Measurements from ENCODE around the gene ZBTB32. TPM values are rescaled to one million over a fixed set of nuclear protein-coding genes. Genes with fewer than 3 reads are reported as not detected.
A peak's percentile ranks its signal among the peaks of the same experiment; 100 is the strongest.

The ZBTB32 gene
- total and polyA plus RNA-seq, 2 experiments from 2014 or later, result 0.65 TPM; not detected in 1

DNA sequence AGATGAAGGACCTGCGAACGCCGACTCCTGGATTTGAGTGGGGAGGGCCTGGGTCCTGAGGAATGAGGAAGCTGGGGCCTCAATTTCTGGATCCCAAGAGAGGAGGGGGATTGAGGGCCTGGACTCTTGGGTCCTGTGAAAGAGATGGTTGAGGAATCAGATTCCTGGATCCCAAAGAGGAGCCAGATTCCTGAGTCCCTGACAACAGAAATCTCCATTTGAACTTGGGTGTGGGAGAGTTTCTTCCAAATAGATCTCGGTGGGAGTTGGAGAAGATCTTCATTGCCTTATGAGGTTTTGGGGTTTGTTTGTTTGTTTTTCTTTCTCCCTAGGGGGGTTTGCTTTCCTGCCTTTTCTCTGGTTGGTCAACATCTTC, 41.7 kb downstream of the ZBTB32 start:
- Mint-ChIP-seq H3K36me3 (ENCODE audit: low read depth) (peaks cover 7% of the 10 kb centered on the region), H3K4me3 (peak overlapping the region; percentile 97), H3K27ac (peak overlapping the region; percentile 100), H3K27me3 (ENCODE audit: insufficient read depth, low read depth, poor library complexity) (peaks cover 5% of the 10 kb centered on the region), H3K4me1 (peaks cover 25% of the 10 kb centered on the region), H3K9me3 (no peaks in the 10 kb centered on the region; the same call in 1 of the 3 replicates)
- Histone ChIP-seq H3K4me1 (ENCODE audit: insufficient read depth) (peaks cover 20% of the 10 kb centered on the region), H3K4me2 (peak overlapping the region; percentile 79), H3K36me3 (ENCODE audit: insufficient read depth) (no peaks in the 10 kb centered on the region), H3K4me3 (peak overlapping the region; percentile 76), H3K27ac (ENCODE audit: low read depth) (no peak overlapping the region; the same call in 1 of the 2 replicates), H3K9me2 (ENCODE audit: insufficient read depth) (no peaks in the 10 kb centered on the region), H4K20me1 (replicated peaks; ENCODE audit: insufficient read depth) (no peaks in the 10 kb centered on the region), H2AFZ (no peak overlapping the region), H3F3A (replicated peaks; ENCODE audit: low read depth) (peaks cover 10% of the 10 kb centered on the region), H3K27me3 (ENCODE audit: insufficient read depth) (no peaks in the 10 kb centered on the region), H3K79me2 (replicated peaks; ENCODE audit: insufficient read depth) (peaks cover 14% of the 10 kb centered on the region)
- no peak for TF ChIP-seq EZH2 (IDR thresholded peaks at IDR 0.05; ENCODE audit: low read depth, unreplicated experiment)
- no peak for TF ChIP-seq REST (IDR thresholded peaks at IDR 0.05; ENCODE audit: unreplicated experiment)
- DNase-seq (ENCODE audit: low spot score), result no peak
- ATAC-seq, result no peak

DNA sequence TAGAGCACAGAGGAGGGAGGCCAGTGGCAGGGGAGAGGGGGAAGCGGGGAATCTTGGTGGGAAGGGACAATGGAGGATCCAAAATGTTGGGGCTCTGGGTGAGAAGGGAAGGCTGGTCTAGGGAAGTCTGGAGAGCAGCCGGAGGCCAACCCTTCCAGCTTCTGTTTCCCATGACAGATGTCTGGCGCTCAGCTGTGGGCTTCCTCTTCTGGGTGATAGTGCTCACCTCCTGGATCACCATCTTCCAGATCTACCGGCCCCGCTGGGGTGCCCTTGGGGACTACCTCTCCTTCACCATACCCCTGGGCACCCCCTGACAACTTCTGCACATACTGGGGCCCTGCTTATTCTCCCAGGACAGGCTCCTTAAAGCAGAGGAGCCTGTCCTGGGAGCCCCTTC, 42.2 kb downstream of the ZBTB32 start:
- Histone ChIP-seq H3F3A (replicated peaks; ENCODE audit: low read depth) (peaks cover 8% of the 10 kb centered on the region), H3K4me1 (ENCODE audit: insufficient read depth) (peaks cover 18% of the 10 kb centered on the region), H3K27me3 (ENCODE audit: insufficient read depth) (no peaks in the 10 kb centered on the region), H3K4me3 (peak overlapping the region; percentile 76), H3K79me2 (replicated peaks; ENCODE audit: insufficient read depth) (peaks cover 14% of the 10 kb centered on the region), H2AFZ (no peak overlapping the region), H3K36me3 (ENCODE audit: insufficient read depth) (no peaks in the 10 kb centered on the region), H4K20me1 (replicated peaks; ENCODE audit: insufficient read depth) (no peaks in the 10 kb centered on the region), H3K4me2 (peak overlapping the region; percentile 79), H3K27ac (ENCODE audit: low read depth) (no peak overlapping the region), H3K9me2 (ENCODE audit: insufficient read depth) (no peaks in the 10 kb centered on the region)
- H3K36me3 Mint-ChIP-seq (ENCODE audit: low read depth), result peaks cover 7% of the 10 kb centered on the region
- peak overlapping the region; percentile 100; the same call in 1 of the 2 replicates for H3K27ac Mint-ChIP-seq
- peak overlapping the region; percentile 97 for H3K4me3 Mint-ChIP-seq
- no peaks in the 10 kb centered on the region; the same call in 1 of the 3 replicates for H3K9me3 Mint-ChIP-seq
- H3K27me3 Mint-ChIP-seq (ENCODE audit: insufficient read depth, low read depth, poor library complexity), result peaks cover 5% of the 10 kb centered on the region
- DNase-seq (ENCODE audit: low spot score) (no peak), ATAC-seq (no peak)
- H3K4me1 Mint-ChIP-seq, result peaks cover 25% of the 10 kb centered on the region
- TF ChIP-seq CREB1 (CRISPR knock-in tag; IDR thresholded peaks at IDR 0.05; ENCODE audit: low read depth), result no peak
- no peak for TF ChIP-seq ETS1 (IDR thresholded peaks at IDR 0.05)
- TF ChIP-seq CTCF (conservative IDR thresholded peaks at IDR 0.05; ENCODE audit: low read depth in 2 of 2), result no peak
- no peak for TF ChIP-seq EZH2 (IDR thresholded peaks at IDR 0.05; ENCODE audit: low read depth, unreplicated experiment)
- no peak for TF ChIP-seq REST (IDR thresholded peaks at IDR 0.05; ENCODE audit: unreplicated experiment)
- no peak for TF ChIP-seq ZNF331 (CRISPR knock-in tag; IDR thresholded peaks at IDR 0.05; ENCODE audit: low read depth)
- TF ChIP-seq ZNF114 (CRISPR knock-in tag; IDR thresholded peaks at IDR 0.05), result no peak
- no peak for TF ChIP-seq JUNB (IDR thresholded peaks at IDR 0.05; ENCODE audit: unreplicated experiment)
- no peak for TF ChIP-seq STAT1 (IDR thresholded peaks at IDR 0.05; ENCODE audit: unreplicated experiment)
- TF ChIP-seq EZH2phosphoT487 (IDR thresholded peaks at IDR 0.05; ENCODE audit: unreplicated experiment), result no peak
- no peak for TF ChIP-seq POLR2AphosphoS5 (IDR thresholded peaks at IDR 0.05; ENCODE audit: low read depth)
- no peak for TF ChIP-seq NANOG (IDR thresholded peaks at IDR 0.05; ENCODE audit: borderline replicate concordance)
